ENCODE results near the gene KRT6B.

KRT6B gene

DNA sequence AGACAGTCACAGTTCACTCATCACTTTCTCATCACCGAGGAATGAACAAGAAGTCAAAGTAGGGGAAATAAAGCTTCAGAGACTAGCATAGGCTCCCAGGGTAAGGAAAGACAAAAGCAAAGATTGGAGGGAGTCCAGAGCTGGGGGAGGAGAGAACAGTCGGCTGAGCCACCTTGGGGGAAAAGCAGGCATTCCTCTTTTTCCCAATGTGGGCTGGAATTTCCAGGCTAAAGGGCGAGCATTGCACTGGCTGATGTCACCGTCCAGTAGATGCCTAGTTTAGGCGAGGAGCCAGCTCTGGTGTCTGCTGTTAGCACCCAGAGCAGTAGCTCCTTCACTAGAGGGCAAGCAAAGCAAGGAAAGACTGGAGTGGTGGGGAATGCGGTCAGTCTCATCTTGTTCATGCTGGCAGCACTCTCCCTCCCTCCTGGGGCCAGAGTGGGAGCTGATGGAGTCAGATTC lies 9.3 kb downstream of the KRT6B start:
- Histone ChIP-seq H3K36me3 (ENCODE audit: insufficient read depth, low read depth, low read length) (no peaks in the 10 kb centered on the region), H3K9me3 (ENCODE audit: insufficient read depth, low read depth, low read length) (no peaks in the 10 kb centered on the region), H3K4me1 (ENCODE audit: insufficient read depth, low read length) (peaks cover 14% of the 10 kb centered on the region), H3K27me3 (ENCODE audit: insufficient read depth, low read length) (no peaks in the 10 kb centered on the region; the same call in 1 of the 2 replicates), H3K9ac (ENCODE audit: low read depth, low read length) (no peak overlapping the region), H3K4me3 (ENCODE audit: low read length) (no peak overlapping the region; the same call in 1 of the 2 replicates), H3K27ac (ENCODE audit: low read length) (no peak overlapping the region)

GRCh38 chr12:52441320-52441911 lies 10.5 kb downstream of the KRT6B start:
- Histone ChIP-seq H3K4me3 (ENCODE audit: low read length) (no peak overlapping the region), H3K9ac (ENCODE audit: low read depth, low read length) (no peak overlapping the region), H3K4me1 (ENCODE audit: insufficient read depth, low read length) (peaks cover 14% of the 10 kb centered on the region), H3K9me3 (ENCODE audit: insufficient read depth, low read depth, low read length) (no peaks in the 10 kb centered on the region), H3K27ac (ENCODE audit: low read length) (no peak overlapping the region), H3K36me3 (ENCODE audit: insufficient read depth, low read depth, low read length) (no peaks in the 10 kb centered on the region), H3K27me3 (ENCODE audit: insufficient read depth, low read length) (no peaks in the 10 kb centered on the region)

- no peaks in the 10 kb centered on the region for H3K27me3 ChIP-seq (ENCODE audit: insufficient read depth, low read length)
- no peak overlapping the region for H3K27ac ChIP-seq (ENCODE audit: low read length)
- H3K4me3 ChIP-seq (ENCODE audit: low read length) = no peak overlapping the region
- H3K9me3 ChIP-seq (ENCODE audit: insufficient read depth, low read depth, low read length) = no peaks in the 10 kb centered on the region
- peaks cover 14% of the 10 kb centered on the region for H3K4me1 ChIP-seq (ENCODE audit: insufficient read depth, low read length)
- no peak overlapping the region for H3K9ac ChIP-seq (ENCODE audit: low read depth, low read length)
- no peaks in the 10 kb centered on the region for H3K36me3 ChIP-seq (ENCODE audit: insufficient read depth, low read depth, low read length)
These were observed 11.1 kb downstream of the KRT6B start for GRCh38 chr12:52440821-52441319.

DNA sequence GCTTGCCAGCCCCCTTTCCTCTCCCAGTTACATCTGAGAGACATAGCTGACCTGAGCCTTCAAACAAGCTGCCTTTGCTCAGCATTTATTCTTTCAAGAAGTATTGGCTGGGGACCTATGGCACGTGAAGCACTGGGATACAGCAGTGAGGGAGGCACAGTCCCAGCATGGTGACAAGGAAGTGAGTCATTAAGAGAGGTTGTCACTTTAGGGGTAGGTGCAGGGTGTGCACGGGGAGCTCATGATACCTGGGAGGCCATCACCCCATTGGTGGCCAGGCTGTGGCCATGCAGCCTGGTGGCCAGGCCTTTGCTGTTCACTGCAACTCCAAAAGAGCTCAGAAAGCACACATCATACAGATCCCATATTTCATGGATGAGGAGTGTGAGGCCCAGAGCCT lies 12.1 kb downstream of the KRT6B start:
- Histone ChIP-seq H3K4me1 (ENCODE audit: insufficient read depth, low read length) (peaks cover 14% of the 10 kb centered on the region), H3K9me3 (ENCODE audit: insufficient read depth, low read depth, low read length) (no peaks in the 10 kb centered on the region), H3K36me3 (ENCODE audit: insufficient read depth, low read depth, low read length) (no peaks in the 10 kb centered on the region), H3K9ac (ENCODE audit: low read depth, low read length) (no peak overlapping the region), H3K4me3 (ENCODE audit: low read length) (no peak overlapping the region), H3K27me3 (ENCODE audit: insufficient read depth, low read length) (no peaks in the 10 kb centered on the region), H3K27ac (ENCODE audit: low read length) (no peak overlapping the region)

DNA sequence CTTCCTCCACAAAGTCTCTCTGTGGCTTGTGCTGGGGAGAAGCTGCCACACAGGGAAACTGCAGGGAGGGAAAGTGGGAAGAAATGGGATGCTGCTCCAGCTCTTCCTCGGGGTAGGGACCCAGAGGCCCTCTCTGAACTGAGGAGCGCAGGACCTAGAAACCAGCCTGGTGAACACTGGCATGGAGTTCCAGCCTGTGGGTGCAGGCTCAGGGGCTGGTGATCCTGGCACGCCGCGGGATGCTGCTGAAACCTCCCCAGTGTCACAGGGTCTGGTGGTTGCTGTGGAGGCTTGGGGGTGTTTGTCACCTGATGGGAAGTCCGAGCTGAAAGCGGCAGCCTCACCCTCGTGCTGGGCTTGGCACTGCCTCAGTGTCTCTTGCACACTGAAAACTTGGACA lies 12.5 kb downstream of the KRT6B start:
- Histone ChIP-seq H3K9me3 (ENCODE audit: insufficient read depth, low read depth, low read length) (no peaks in the 10 kb centered on the region), H3K4me3 (ENCODE audit: low read length) (no peak overlapping the region), H3K27ac (ENCODE audit: low read length) (no peak overlapping the region), H3K4me1 (ENCODE audit: insufficient read depth, low read length) (peaks cover 14% of the 10 kb centered on the region), H3K27me3 (ENCODE audit: insufficient read depth, low read length) (no peaks in the 10 kb centered on the region), H3K36me3 (ENCODE audit: insufficient read depth, low read depth, low read length) (no peaks in the 10 kb centered on the region), H3K9ac (ENCODE audit: low read depth, low read length) (no peak overlapping the region)

DNA sequence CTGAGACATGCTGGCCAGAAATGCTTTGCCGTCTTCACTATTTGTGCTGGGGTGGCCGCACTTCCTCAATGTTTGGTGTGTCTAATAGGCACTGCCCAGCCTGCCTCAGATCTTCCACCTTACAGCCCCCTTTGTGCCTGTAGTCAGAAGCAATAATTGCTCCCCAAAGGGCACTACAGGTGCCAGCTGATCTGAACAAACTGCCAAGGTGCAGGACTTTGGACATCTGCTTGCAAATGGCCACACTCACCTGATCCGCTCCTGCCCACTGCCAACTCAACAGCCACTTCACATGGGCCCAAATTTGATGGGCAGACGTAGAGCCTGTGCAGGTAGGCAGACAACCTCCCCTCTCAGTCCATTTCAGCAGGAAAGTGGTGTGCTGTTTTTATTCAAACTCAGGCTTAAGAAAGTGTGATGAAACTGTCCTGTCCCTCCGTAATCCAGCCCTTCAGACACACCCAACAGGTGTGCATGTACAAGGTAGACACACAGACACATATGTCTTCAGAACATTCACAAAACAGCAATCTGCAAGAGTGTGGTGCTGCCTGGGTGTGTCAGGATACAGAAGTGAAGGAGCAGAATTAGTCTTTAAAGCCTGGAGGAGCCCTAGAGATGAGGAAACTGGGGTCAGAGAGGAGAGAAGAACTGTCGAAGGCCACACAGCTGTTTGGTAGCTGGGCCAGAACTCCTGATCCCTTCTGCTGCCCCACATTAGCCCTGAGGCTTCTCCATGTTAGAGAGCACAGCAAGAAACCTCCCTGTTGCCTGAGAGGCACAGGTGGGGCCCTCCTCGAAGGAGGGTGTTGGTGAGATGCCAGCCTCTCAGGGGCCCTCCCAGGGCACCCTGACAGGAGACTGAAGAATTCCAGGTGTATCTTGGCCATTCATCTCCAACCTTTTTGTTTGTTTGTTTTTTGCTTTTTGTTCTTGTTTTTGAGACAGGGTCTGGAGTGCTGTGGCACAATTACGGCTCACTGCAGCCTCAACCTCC lies 13.3 kb downstream of the KRT6B start:
- Histone ChIP-seq H3K9me3 (ENCODE audit: insufficient read depth, low read depth, low read length) (no peaks in the 10 kb centered on the region), H3K36me3 (ENCODE audit: insufficient read depth, low read depth, low read length) (no peaks in the 10 kb centered on the region), H3K27ac (ENCODE audit: low read length) (no peak overlapping the region), H3K4me1 (ENCODE audit: insufficient read depth, low read length) (peaks cover 14% of the 10 kb centered on the region), H3K9ac (ENCODE audit: low read depth, low read length) (no peak overlapping the region), H3K27me3 (ENCODE audit: insufficient read depth, low read length) (no peaks in the 10 kb centered on the region), H3K4me3 (ENCODE audit: low read length) (no peak overlapping the region)

- Histone ChIP-seq H3K27me3 (ENCODE audit: insufficient read depth, low read length) (no peaks in the 10 kb centered on the region; the same call in 1 of the 2 replicates), H3K9me3 (ENCODE audit: insufficient read depth, low read depth, low read length) (no peaks in the 10 kb centered on the region), H3K9ac (ENCODE audit: low read depth, low read length) (no peak overlapping the region), H3K36me3 (ENCODE audit: insufficient read depth, low read depth, low read length) (no peaks in the 10 kb centered on the region), H3K4me1 (ENCODE audit: insufficient read depth, low read length) (peaks cover 11% of the 10 kb centered on the region), H3K27ac (ENCODE audit: low read length) (no peak overlapping the region), H3K4me3 (ENCODE audit: low read length) (no peak overlapping the region)
These were observed 14.4 kb downstream of the KRT6B start for GRCh38 chr12:52437508-52437907.

- Histone ChIP-seq H3K36me3 (ENCODE audit: insufficient read depth, low read depth, low read length) (no peaks in the 10 kb centered on the region), H3K4me3 (ENCODE audit: low read length) (no peak overlapping the region), H3K9ac (ENCODE audit: low read depth, low read length) (no peak overlapping the region), H3K27ac (ENCODE audit: low read length) (no peak overlapping the region), H3K27me3 (ENCODE audit: insufficient read depth, low read length) (no peaks in the 10 kb centered on the region; the same call in 1 of the 2 replicates), H3K4me1 (ENCODE audit: insufficient read depth, low read length) (peaks cover 5% of the 10 kb centered on the region; the same call in 1 of the 2 replicates), H3K9me3 (ENCODE audit: insufficient read depth, low read depth, low read length) (no peaks in the 10 kb centered on the region)
These were observed 15.0 kb downstream of the KRT6B start for GRCh38 chr12:52436828-52437474.

DNA sequence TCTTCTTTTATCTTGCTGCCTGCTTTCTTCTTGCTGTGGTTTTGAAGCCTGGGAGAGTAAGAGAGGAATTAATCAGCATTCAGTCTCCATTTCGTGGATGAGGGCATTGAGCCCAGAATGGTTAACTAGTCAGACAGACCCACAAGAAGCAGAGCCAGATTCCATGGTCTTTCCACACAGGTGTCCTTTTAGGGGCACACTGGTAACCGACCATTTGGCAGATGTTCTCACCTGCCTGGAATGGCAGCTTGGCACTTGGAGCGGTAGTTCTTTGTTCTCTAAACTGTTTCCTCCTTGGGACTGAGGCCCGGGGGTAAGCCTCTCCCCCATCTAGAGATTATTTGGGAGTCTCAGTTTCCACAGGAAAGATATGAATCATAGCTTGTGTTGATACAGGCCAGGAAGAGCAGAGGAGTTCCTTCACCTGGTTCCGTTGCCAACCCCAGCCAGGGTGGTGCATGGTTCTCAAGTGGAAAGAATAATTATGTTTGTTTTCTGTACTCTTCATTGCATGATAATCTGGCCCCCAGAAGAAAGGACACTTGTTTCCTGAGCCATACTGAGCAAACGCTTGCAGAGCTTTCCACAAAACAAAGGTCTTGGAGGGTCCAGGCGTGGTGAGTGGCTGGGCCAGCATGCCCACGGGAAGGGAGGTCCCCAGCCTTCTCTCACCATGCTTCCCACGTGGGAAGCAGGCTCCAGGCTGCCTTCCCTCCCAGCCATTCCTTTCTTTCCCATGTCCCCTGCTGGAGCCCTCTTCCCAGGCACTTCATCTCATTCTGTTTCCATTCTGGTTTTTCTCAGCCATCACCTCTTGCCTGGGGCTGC lies 15.7 kb downstream of the KRT6B start:
- H3K36me3 ChIP-seq (ENCODE audit: insufficient read depth, low read depth, low read length) = no peaks in the 10 kb centered on the region
- no peak overlapping the region for H3K4me3 ChIP-seq (ENCODE audit: low read length)
- no peaks in the 10 kb centered on the region; the same call in 1 of the 2 replicates for H3K27me3 ChIP-seq (ENCODE audit: insufficient read depth, low read length)
- no peak overlapping the region for H3K27ac ChIP-seq (ENCODE audit: low read length)
- no peaks in the 10 kb centered on the region for H3K4me1 ChIP-seq (ENCODE audit: insufficient read depth, low read length)
- no peak overlapping the region for H3K9ac ChIP-seq (ENCODE audit: low read depth, low read length)
- H3K9me3 ChIP-seq (ENCODE audit: insufficient read depth, low read depth, low read length) = no peaks in the 10 kb centered on the region

DNA sequence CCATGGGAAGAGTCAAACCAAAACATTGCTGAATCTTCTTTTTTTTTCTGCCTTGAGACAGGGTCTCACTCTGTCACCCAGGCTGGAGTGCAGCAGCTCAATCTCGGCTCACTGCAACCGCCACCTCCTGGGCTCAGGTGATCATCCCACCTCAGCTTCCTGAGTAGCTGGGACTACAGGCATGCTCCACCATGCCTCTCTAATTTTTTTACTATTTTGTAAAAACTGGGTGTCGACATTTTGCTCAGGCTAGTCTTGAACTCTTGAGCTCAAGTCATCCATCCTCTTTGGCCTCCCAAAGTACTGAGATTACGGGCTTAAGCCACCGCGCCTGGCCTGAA lies 16.3 kb downstream of the KRT6B start:
- Histone ChIP-seq H3K27ac (ENCODE audit: low read length) (no peak overlapping the region), H3K9ac (ENCODE audit: low read depth, low read length) (no peak overlapping the region), H3K9me3 (ENCODE audit: insufficient read depth, low read depth, low read length) (no peaks in the 10 kb centered on the region), H3K4me1 (ENCODE audit: insufficient read depth, low read length) (no peaks in the 10 kb centered on the region), H3K4me3 (ENCODE audit: low read length) (no peak overlapping the region), H3K27me3 (ENCODE audit: insufficient read depth, low read length) (no peaks in the 10 kb centered on the region; the same call in 1 of the 2 replicates), H3K36me3 (ENCODE audit: insufficient read depth, low read depth, low read length) (no peaks in the 10 kb centered on the region)

Data from iPS-20b (cell line).